ENCODE measurements around the gene ADCY9.

ADCY9 gene

DNA sequence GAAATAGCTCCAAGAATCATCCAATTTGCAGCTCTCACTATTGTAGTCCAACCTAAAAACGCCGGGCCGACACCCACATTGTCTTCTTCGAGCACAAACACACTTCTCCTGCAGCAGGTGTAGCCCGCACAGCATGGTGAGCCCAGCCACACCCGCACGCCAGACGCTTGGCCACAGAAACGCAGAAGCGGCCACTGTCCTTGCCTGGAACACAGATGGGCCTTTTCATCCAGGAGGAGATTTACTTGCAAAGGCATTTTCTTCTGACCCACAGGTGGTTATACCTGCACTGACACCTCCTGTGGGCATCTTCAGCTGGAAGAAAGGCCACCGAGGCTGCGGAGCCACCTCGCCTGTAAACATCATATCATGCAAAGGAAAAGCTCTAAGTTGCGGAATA, 98.4 kb downstream of the ADCY9 start:
- DNase-seq, result no peak
- in situ Hi-C loops (cut with HindIII; ENCODE audit: low pct_ligation_motif_present, low pct_unique_long_range_greater_than_20kb, low sequenced_read_pairs), result no loop called here

DNA sequence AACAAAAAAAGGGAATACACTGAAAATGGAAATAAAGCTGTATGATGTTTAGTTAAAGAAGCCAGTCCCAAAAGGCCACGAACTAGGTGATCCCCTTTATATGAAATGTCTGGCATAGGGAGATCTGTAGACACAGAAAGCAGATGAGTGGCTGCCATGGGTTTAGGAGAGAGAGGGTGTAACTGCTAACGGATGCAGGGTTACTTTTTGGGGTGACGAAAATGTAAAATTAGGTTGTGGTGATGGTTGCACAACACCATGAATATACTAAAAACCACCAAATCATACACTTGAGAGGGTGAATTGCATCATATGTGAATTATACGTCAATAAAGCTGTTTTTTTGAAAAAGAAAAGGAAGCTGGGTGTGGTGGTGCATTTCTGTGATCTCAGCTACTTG, 99.6 kb downstream of the ADCY9 start:
- DNase-seq, result no peak
- in situ Hi-C loops (cut with HindIII; ENCODE audit: low pct_ligation_motif_present, low pct_unique_long_range_greater_than_20kb, low sequenced_read_pairs), result no loop called here

GRCh38 chr16:4016005-4016352, 100.3 kb downstream of the ADCY9 start:
- in situ Hi-C loops (cut with HindIII; ENCODE audit: low pct_ligation_motif_present, low pct_unique_long_range_greater_than_20kb, low sequenced_read_pairs), result no loop called here
- no peak for DNase-seq

DNA sequence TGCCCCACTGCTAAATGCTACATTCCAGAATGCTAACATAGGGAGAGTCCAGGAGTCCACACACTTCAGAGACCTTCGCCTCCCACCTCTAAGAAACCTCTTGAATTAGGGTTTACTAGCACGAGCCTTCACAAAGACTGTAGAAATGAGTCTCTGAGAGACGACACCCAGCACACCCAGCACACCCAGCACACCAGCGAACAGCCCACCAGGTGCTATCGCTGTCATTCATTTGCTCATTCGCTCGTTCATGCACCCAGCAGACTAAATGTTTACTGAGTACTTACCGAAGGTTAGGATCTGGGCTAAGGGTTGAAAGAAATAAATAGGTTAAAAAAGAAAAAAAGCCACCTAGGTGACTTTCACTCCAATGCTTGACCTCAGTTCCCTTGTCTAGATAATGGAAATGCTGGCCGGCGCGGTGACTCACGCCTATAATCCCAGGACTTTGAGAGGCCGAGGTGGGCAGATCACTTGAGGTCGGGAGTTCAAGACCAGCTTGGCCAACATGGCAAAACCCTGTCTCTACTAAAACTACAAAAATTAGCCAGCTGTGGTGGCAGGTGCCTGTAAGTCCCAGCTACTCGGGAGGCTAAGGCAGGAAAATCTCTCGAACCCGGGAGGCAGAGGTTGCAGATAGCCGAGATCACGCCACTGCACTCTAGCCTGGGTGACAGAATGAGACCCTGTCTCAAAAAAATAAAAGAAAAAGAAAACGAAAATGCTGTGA, 100.8 kb downstream of the ADCY9 start:
- DNase-seq, result peak; percentile 93
- in situ Hi-C loops (cut with HindIII; ENCODE audit: low pct_ligation_motif_present, low pct_unique_long_range_greater_than_20kb, low sequenced_read_pairs), result no loop called here

DNA sequence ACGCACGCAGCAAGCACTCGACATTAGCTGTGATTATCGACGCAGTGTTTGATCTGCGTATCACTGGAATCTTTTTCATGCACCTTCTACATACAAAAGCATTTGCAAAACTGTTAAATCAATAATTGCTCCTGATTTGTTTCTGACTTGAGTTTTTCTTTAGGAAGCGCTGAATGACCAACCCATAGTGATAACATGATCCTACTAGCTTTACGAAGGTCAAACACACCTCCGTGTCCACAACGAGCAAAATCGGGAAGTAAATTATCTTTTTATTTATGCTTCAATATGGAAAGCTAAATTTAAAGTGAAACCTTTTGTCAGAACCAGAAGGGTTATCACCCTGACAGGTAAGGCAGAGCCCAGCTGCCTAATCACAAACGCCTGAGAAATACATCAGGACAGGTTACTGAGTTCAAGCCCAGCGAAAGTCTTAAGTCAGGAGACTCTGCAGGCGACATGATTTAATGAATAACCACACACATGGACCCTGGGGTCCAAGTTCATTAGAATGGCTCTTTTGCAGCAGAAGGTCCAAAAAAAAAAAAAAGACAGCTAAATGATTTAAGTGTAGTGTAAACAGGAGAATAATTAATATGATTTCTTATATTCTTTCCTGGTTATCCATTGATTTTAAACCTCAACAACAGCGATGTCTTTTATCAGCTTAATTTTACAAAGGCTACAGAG, 104.2 kb downstream of the ADCY9 start:
- in situ Hi-C loops (cut with HindIII; ENCODE audit: low pct_ligation_motif_present, low pct_unique_long_range_greater_than_20kb, low sequenced_read_pairs), result no loop called here
- DNase-seq, result no peak

DNA sequence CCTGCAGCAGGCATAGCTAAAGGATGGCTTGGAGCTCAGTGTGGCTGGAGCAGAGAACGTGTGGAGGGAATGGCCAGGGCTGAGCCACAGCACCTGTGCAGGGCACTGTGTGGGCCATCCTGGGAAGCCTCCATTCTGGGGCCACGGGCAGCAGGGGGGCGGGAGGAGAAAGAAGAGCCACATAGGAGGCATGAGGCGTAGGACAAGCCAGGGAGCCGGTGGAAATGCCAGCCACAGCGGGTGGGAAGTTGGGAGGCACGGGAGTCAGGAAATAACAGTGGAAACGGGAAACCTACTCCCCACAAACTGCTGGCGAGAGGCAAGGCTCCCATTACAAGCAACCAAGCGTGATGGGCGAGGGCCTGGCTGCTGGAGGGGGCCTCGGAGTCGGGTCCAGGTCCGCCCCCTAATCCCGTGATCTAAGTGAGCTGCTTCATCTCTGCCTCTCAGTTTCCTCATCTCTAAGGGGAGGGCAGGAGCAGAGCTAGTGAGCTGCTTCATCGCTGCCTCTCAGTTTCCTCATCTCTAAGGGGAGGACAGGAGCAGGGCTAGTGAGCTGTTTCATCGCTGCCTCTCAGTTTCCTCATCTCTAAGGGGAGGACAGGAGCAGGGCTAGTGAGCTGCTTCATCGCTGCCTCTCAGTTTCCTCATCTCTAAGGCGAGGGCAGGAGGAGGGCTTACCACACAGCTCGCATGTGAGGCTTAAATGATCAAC, 104.9 kb downstream of the ADCY9 start:
- DNase-seq, result no peak
- in situ Hi-C loops (cut with HindIII; ENCODE audit: low pct_ligation_motif_present, low pct_unique_long_range_greater_than_20kb, low sequenced_read_pairs), result no loop called here

DNA sequence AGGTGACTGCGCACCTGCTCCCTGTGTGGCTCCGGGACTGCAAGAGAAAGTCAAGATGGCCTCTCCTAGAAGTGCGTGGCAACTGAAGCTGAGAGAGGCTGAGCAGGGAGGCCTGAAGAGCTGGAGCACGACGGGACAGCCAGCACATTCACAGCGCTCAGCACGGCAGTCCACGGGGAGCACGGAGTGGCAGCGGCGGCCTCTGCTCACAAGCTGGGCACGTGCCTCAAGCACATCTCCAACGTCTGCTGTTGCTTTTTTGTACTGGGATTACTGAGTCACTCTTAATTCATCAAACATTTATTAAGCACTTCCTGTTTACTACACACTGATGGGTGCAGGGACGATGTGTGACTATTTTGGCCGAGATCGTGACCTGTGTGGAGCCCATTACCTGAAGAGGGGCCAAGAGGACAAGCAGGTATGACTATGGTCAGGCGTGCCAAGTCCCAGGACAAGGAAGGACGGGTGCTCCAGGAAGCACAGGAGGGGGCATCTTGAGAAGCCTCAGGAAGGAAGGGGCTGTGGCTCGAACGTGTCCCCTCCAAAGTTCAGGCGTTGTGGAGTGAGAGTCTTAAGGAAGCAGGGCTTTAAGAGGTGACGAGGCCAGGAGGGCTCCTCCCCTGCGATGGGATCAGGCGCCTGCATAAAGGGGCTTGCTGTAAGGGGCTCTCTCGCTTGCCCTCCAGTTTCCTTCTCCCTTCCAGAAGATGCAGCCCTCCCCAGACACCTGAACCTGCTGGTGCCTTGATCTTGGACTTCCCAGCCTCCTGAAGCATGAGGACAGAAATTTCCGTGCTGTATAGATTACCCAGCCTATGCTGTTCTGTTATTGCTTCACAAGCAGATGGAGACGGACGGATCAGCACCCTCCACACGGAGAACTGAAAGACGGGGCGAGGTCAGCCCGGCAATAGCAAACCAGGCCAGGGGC, 105.8 kb downstream of the ADCY9 start:
- no peak for DNase-seq
- in situ Hi-C loops (cut with HindIII; ENCODE audit: low pct_ligation_motif_present, low pct_unique_long_range_greater_than_20kb, low sequenced_read_pairs), result no loop called here

DNA sequence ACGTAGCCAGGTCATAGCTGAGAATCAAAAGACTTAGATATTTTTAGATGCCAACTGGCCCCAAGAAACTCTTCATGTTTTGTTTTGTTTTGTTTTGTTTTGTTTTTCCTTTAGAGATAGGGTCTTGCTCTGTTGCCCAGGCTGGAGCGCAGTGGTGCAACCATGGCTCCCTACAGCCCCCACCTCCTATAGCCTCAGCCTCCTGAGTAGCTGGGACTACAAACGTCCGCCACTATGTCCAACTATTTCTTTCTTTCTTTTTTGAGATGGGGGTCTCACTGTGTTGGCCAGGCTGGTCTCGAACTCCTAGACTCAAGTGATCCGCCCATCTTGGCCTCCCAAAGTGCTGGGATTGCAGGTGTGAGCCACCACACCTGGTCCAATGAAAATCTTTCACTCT, 107.1 kb downstream of the ADCY9 start:
- in situ Hi-C loops (cut with HindIII; ENCODE audit: low pct_ligation_motif_present, low pct_unique_long_range_greater_than_20kb, low sequenced_read_pairs), result no loop called here

DNA sequence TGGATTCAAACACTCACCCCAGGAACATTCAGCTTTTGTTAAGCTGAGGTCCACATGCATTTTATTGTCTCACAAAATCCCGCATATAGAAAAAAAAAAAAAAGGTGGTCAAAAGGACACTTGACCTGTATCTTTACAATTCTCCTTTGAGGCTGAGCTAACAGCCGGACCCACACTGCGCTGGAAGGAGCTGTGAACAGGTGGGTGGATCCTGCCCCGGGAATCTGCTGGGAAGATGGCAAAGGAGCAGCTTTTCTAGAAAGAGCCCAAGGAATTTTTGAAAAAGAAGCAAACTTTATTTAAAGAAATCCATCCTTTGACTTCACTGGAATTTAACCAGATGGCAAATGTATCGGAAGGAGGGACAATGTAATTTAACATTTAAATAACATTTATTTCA, 108.1 kb downstream of the ADCY9 start:
- in situ Hi-C loops (cut with HindIII; ENCODE audit: low pct_ligation_motif_present, low pct_unique_long_range_greater_than_20kb, low sequenced_read_pairs), result no loop called here
- DNase-seq, result no peak

More for the DNA sequence above, 107.1 kb downstream of the ADCY9 start:
- no peak for DNase-seq

DNA sequence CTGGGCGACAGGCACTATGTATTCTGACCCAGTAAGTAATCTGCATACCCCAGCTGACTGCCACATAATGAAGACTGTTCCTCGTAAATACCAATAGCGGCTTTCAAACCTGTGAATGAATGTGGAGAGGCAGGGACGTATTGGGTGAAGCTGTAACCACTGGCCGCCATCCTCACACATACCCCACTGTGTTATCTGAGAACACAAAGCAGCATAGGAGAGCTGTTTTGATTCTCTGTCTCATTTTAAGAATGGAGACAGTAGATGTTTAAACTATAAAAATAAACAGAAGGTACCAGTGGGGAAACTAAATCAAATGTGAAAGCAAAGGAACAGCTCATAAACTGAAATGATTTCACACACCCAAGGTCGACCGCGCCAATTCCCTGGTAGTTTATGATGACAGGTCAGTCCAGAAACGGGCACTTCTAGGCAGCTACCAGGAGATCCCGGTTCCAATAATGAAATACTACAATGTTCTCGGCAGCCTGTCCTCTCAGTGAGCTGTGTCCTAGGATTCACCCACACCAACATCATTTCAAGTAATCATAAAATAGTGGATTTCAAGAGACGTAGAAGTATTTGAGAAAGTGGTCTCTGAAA, 109.7 kb downstream of the ADCY9 start:
- no peak for DNase-seq
- in situ Hi-C loops (cut with HindIII; ENCODE audit: low pct_ligation_motif_present, low pct_unique_long_range_greater_than_20kb, low sequenced_read_pairs), result no loop called here

DNA sequence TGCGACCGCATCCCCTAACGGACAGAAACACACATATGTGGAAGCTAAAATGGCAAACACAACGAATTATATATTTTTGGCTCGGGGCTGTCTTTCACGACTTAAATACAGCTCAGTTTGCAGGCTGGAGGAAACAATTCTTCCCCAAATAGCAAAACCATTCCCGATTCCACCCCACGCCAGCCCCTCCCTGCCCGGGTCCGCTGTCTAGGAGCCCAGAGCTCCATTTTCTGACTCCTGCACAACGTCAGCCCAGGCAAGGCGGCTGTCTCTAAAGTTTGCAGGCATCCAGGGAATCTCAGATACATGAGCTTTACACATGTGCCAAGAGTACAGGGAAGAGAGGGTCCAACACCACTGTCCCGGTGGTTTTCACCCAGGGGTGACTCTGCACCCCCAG, 110.5 kb downstream of the ADCY9 start:
- no peak for DNase-seq
- in situ Hi-C loops (cut with HindIII; ENCODE audit: low pct_ligation_motif_present, low pct_unique_long_range_greater_than_20kb, low sequenced_read_pairs), result no loop called here

DNA sequence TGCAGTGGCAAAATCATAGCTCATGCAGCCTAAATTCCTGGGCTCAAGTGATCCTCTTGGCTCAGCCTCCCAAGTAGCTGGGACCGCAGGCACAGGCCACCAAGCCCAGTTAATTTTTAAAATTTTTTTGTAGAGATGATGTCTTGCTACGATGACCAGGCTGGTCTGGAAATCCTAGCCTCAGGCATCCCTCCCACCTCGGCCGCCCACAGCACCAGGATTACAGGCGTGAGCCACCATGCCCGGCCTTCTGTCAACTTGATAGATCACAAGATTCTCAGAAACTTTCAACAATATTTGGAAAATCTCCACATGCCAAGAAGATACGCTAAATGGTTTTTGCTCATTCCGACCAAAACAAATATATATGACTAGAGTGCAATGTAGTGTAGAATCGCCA, 111.0 kb downstream of the ADCY9 start:
- no peak for DNase-seq
- in situ Hi-C loops (cut with HindIII; ENCODE audit: low pct_ligation_motif_present, low pct_unique_long_range_greater_than_20kb, low sequenced_read_pairs), result no loop called here

- in situ Hi-C loops (cut with HindIII; ENCODE audit: low pct_ligation_motif_present, low pct_unique_long_range_greater_than_20kb, low sequenced_read_pairs), result no loop called here
- no peak for DNase-seq
Measured at GRCh38 chr16:4004206-4004605, 112.0 kb downstream of the ADCY9 start.

GRCh38 chr16:4003576-4003975, 112.7 kb downstream of the ADCY9 start:
- no peak for DNase-seq
- in situ Hi-C loops (cut with HindIII; ENCODE audit: low pct_ligation_motif_present, low pct_unique_long_range_greater_than_20kb, low sequenced_read_pairs), result no loop called here

DNA sequence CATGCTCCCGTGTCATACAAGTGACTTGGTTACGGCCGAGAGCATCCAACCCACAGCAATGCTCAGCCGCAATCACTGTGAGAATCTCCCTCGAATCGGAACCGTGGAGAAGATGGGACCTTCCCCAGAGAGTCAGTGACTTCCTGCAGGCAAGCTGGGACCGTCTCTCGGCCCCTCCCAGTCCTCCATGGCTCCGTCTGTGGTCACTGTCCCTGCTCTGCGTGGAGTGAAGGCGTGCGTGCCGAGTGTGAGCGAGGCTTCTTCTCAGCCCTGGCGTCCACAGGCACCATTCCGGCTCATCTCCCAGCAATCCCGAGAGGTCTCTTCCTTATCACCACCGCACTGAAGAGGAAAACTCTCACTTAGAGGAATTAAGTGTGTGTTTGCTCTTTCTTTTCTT, 113.1 kb downstream of the ADCY9 start:
- in situ Hi-C loops (cut with HindIII; ENCODE audit: low pct_ligation_motif_present, low pct_unique_long_range_greater_than_20kb, low sequenced_read_pairs), result no loop called here
- DNase-seq, result no peak

DNA sequence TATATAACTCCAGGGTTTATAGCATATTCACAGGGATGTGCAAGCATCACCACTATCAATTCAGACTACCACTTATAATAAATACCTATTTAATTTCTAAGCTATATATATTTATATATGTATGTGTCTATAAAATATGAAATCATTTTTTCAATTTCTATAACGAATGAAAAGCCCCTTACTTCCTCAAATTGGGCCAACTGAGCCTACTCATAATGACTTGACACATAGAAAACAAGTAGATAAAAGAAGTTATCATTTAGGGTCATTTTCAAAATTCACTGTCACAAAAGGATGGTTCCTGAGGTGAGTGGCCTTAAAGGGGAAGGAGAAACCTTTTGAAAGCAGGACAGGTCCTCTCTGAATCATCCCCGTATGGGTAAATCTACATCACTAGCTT, 114.1 kb downstream of the ADCY9 start:
- in situ Hi-C loops (cut with HindIII; ENCODE audit: low pct_ligation_motif_present, low pct_unique_long_range_greater_than_20kb, low sequenced_read_pairs), result no loop called here

GRCh38 chr16:3999479-4000325, 116.5 kb downstream of the ADCY9 start:
- DNase-seq, result no peak
- in situ Hi-C loops (cut with HindIII; ENCODE audit: low pct_ligation_motif_present, low pct_unique_long_range_greater_than_20kb, low sequenced_read_pairs), result no loop called here

More for the DNA sequence above, 114.1 kb downstream of the ADCY9 start:
- DNase-seq, result no peak

Measured in ACHN (cell line).